ENCODE results near the gene UMODL1.

UMODL1 gene

GRCh38 chr21:42146273-42146805, 75.2 kb downstream of the UMODL1 start:
- Histone ChIP-seq H3K36me3 (ENCODE audit: control insufficient read depth in 2 of 2, insufficient read depth in 1 of 2, low read length in 2 of 2) (no peaks in the 10 kb centered on the region), H3K9me3 (ENCODE audit: control insufficient read depth, insufficient read depth, low read depth, low read length) (no peaks in the 10 kb centered on the region), H3K4me1 (ENCODE audit: control insufficient read depth, insufficient read depth, low read length) (no peaks in the 10 kb centered on the region), H3K27ac (ENCODE audit: extremely low read depth, low read depth, low read length) (no peak overlapping the region), H3K4me3 (ENCODE audit: low read depth, low read length) (no peak overlapping the region)
- ChIA-PET POLR2A (no interaction called here), CTCF (interaction anchor here (0.5 to 3.6 kb wide), 39 partner anchors 9 to 1999 kb away, joined by 3 to 46 read pairs (median 4); no protein-coding TSS in a partner anchor)
- TF ChIP-seq ZBTB48 (tag by site-specific recombination; IDR thresholded peaks at IDR 0.05) (no peak), EGR2 (tag by site-specific recombination; IDR thresholded peaks at IDR 0.05; ENCODE audit: low read depth) (0 out of 2 replicates have a peak, but pooled peaks have one; percentile 48), TRIM28 (IDR thresholded peaks at IDR 0.05; ENCODE audit: borderline replicate concordance, low read length) (no peak), GLIS1 (tag by site-specific recombination; IDR thresholded peaks at IDR 0.05) (peak; percentile 61), ZNF311 (tag by site-specific recombination; IDR thresholded peaks at IDR 0.05; ENCODE audit: borderline replicate concordance) (no peak), ZNF341 (tag by site-specific recombination; IDR thresholded peaks at IDR 0.05; ENCODE audit: low read depth) (no peak), WT1 (tag by site-specific recombination; IDR thresholded peaks at IDR 0.05) (no peak), SCRT2 (tag by site-specific recombination; IDR thresholded peaks at IDR 0.05) (no peak), ZNF23 (tag by site-specific recombination; IDR thresholded peaks at IDR 0.05; ENCODE audit: borderline replicate concordance) (no peak)

DNA sequence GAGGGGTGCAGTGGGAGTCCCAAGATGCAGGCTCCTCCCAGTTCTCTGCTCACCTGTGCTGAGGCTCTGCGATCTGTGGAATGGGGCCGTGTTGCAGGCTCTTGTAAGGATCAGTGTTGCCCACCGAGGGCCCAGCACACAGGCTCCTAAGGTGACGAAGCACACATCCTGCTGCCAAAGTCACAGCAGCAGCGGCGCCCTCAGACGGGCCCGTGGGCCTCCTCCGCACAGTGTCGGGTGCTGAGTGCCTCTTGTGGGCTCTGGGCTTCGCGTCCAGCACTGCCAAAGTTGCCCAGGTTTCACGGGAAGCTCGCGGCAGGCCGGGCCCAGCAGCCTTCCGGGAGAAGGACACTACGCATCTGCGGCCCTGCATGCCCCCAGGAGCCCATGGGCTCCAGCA, 75.7 kb downstream of the UMODL1 start:
- no peak overlapping the region for H3K27ac ChIP-seq (ENCODE audit: extremely low read depth, low read depth, low read length)
- H3K4me1 ChIP-seq (ENCODE audit: control insufficient read depth, insufficient read depth, low read length): no peaks in the 10 kb centered on the region
- no peak overlapping the region for H3K4me3 ChIP-seq (ENCODE audit: low read depth, low read length)
- CTCF ChIA-PET: interaction anchor here (0.6 to 2.8 kb wide), 7 partner anchors 17 to 565 kb away, joined by 3 to 11 read pairs (median 4); no protein-coding TSS in a partner anchor
- POLR2A ChIA-PET: no interaction called here
- TF ChIP-seq ZNF335 (tag by site-specific recombination; conservative IDR thresholded peaks at IDR 0.05) (no peak), ZNF548 (tag by site-specific recombination; IDR thresholded peaks at IDR 0.05) (no peak), ZNF133 (tag by site-specific recombination; IDR thresholded peaks at IDR 0.05) (no peak), MEIS1 (CRISPR knock-in tag; IDR thresholded peaks at IDR 0.05; ENCODE audit: borderline replicate concordance) (no peak), MYNN (tag by site-specific recombination; IDR thresholded peaks at IDR 0.05; ENCODE audit: borderline replicate concordance) (no peak), ZNF596 (tag by site-specific recombination; IDR thresholded peaks at IDR 0.05) (no peak), ZNF558 (tag by site-specific recombination; IDR thresholded peaks at IDR 0.05) (no peak), ZNF239 (tag by site-specific recombination; IDR thresholded peaks at IDR 0.05) (no peak)
- TF ChIP-seq, protein P1, sequence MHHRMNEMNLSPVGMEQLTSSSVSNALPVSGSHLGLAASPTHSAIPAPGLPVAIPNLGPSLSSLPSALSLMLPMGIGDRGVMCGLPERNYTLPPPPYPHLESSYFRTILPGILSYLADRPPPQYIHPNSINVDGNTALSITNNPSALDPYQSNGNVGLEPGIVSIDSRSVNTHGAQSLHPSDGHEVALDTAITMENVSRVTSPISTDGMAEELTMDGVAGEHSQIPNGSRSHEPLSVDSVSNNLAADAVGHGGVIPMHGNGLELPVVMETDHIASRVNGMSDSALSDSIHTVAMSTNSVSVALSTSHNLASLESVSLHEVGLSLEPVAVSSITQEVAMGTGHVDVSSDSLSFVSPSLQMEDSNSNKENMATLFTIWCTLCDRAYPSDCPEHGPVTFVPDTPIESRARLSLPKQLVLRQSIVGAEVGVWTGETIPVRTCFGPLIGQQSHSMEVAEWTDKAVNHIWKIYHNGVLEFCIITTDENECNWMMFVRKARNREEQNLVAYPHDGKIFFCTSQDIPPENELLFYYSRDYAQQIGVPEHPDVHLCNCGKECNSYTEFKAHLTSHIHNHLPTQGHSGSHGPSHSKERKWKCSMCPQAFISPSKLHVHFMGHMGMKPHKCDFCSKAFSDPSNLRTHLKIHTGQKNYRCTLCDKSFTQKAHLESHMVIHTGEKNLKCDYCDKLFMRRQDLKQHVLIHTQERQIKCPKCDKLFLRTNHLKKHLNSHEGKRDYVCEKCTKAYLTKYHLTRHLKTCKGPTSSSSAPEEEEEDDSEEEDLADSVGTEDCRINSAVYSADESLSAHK (tag by site-specific recombination; IDR thresholded peaks at IDR 0.05): no peak
- no peaks in the 10 kb centered on the region for H3K9me3 ChIP-seq (ENCODE audit: control insufficient read depth, insufficient read depth, low read depth, low read length)
- H3K36me3 ChIP-seq (ENCODE audit: control insufficient read depth in 2 of 2, insufficient read depth in 1 of 2, low read length in 2 of 2): no peaks in the 10 kb centered on the region

- POLR2A ChIA-PET: no interaction called here
Observed at GRCh38 chr21:42147386-42148020, 76.4 kb downstream of the UMODL1 start.

More at GRCh38 chr21:42147386-42148020, 76.4 kb downstream of the UMODL1 start:
- Histone ChIP-seq H3K36me3 (ENCODE audit: control insufficient read depth in 2 of 2, insufficient read depth in 1 of 2, low read length in 2 of 2) (no peaks in the 10 kb centered on the region), H3K9me3 (ENCODE audit: control insufficient read depth, insufficient read depth, low read depth, low read length) (no peaks in the 10 kb centered on the region), H3K27ac (ENCODE audit: extremely low read depth, low read depth, low read length) (no peak overlapping the region), H3K4me3 (ENCODE audit: low read depth, low read length) (no peak overlapping the region), H3K4me1 (ENCODE audit: control insufficient read depth, insufficient read depth, low read length) (no peaks in the 10 kb centered on the region)
- TF ChIP-seq ZNF843 (tag by site-specific recombination; IDR thresholded peaks at IDR 0.05): no peak
- TF ChIP-seq, protein P2, sequence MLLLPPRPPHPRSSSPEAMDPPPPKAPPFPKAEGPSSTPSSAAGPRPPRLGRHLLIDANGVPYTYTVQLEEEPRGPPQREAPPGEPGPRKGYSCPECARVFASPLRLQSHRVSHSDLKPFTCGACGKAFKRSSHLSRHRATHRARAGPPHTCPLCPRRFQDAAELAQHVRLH (tag by site-specific recombination; IDR thresholded peaks at IDR 0.05): no peak
- TF ChIP-seq ZIC2 (tag by site-specific recombination; IDR thresholded peaks at IDR 0.05): peak; percentile 16; the same call in 1 of the 2 replicates
- CTCF ChIA-PET: interaction anchor here (0.6 to 2.8 kb wide), 12 partner anchors 8 to 564 kb away, joined by 3 to 11 read pairs (median 4); no protein-coding TSS in a partner anchor

Data from HEK293 (cell line).